CD14-positive monocyte (primary cell): ENCODE results near the gene CD28. TPM values are rescaled to one million over a fixed set of nuclear protein-coding genes. Genes with fewer than 3 reads are reported as not detected.

ENCODE experiments used
- DNase-seq, 3 donors: peaks; one replicate each; pipeline ENCODE4 v3.0.0-alpha.2; 2011 to 2022
- H2AFZ ChIP-seq: 2 replicates; pipeline ENCODE4 v1.6.0; 2012; ENCODE audit warnings: mild to moderate bottlenecking, low read depth, low read length, inconsistent platforms; ENCODE audit not compliant: insufficient read depth, poor library complexity, severe bottlenecking
- H3K27ac ChIP-seq, 2 donors: 1 replicate in 1 of 2; 2 replicates in 1 of 2; pipeline ENCODE4 v1.5.1; 2012 to 2013; ENCODE audit warnings: low read length in 2 of 2, control low read depth in 1 of 2, inconsistent platforms in 1 of 2, low read depth in 1 of 2, mild to moderate bottlenecking in 1 of 2
- H3K27me3 ChIP-seq, 2 donors: one replicate each; pipeline versions ENCODE4 v1.6.0 to v1.6.1; 2011 to 2013; ENCODE audit warnings: low read length in 2 of 2; ENCODE audit not compliant: control insufficient read depth in 2 of 2, insufficient read depth in 2 of 2
- H3K36me3 ChIP-seq, 2 donors: replicated peaks in 1 of 2; 1 replicate in 1 of 2; 2 replicates in 1 of 2; pipeline versions ENCODE4 v1.5.1 to v1.6.1; 2012 to 2013; ENCODE audit warnings: low read length in 2 of 2, control low read depth in 1 of 2, inconsistent platforms in 1 of 2, mild to moderate bottlenecking in 1 of 2; ENCODE audit not compliant: insufficient read depth in 2 of 2, control insufficient read depth in 1 of 2
- H3K4me1 ChIP-seq, 2 donors: 1 replicate in 1 of 2; 2 replicates in 1 of 2; pipeline versions ENCODE4 v1.5.1 to v1.6.1; 2012 to 2013; ENCODE audit warnings: low read length in 2 of 2, control low read depth in 1 of 2, inconsistent platforms in 1 of 2, mild to moderate bottlenecking in 1 of 2, moderate library complexity in 1 of 2; ENCODE audit not compliant: insufficient read depth in 2 of 2, control insufficient read depth in 1 of 2
- H3K4me2 ChIP-seq: replicated peaks from 2 replicates; pipeline ENCODE3; 2012; ENCODE audit warnings: low read length, moderate library complexity, mild to moderate bottlenecking; ENCODE audit not compliant: poor library complexity, severe bottlenecking; ENCODE audit errors: extremely low read depth
- H3K4me3 ChIP-seq, 3 experiments: fragments of 200-600 bp in 1 of 3; sonication (generic) in 1 of 3; replicated peaks in 1 of 3; 1 replicate in 2 of 3; 2 replicates in 1 of 3; pipeline ENCODE4 v1.5.1; 2011 to 2013; ENCODE audit warnings: low read length in 3 of 3, mild to moderate bottlenecking in 3 of 3, control low read depth in 2 of 3, low read depth in 2 of 3, inconsistent platforms in 1 of 3, moderate library complexity in 1 of 3
- H3K79me2 ChIP-seq: 2 replicates; pipeline ENCODE4 v1.6.0; 2012; ENCODE audit warnings: mild to moderate bottlenecking, control low read depth, inconsistent platforms, low read length, moderate library complexity; ENCODE audit not compliant: insufficient read depth
- H3K9ac ChIP-seq: 2 replicates; pipeline ENCODE4 v1.6.0; 2017; ENCODE audit warnings: low read length, mild to moderate bottlenecking; ENCODE audit not compliant: insufficient read depth, poor library complexity, severe bottlenecking
- H3K9me3 ChIP-seq, 2 donors: replicated peaks in 1 of 2; 1 replicate in 1 of 2; 2 replicates in 1 of 2; pipeline versions ENCODE4 v1.5.1 to v1.6.1; 2012 to 2013; ENCODE audit warnings: low read length in 2 of 2, control low read depth in 1 of 2; ENCODE audit not compliant: control insufficient read depth in 1 of 2, insufficient read depth in 1 of 2
- H4K20me1 ChIP-seq: 2 replicates; pipeline ENCODE4 v1.6.0; 2012; ENCODE audit warnings: mild to moderate bottlenecking, low read length, control low read depth, moderate library complexity; ENCODE audit not compliant: insufficient read depth
- H3K27ac Mint-ChIP-seq, 7 donors: one replicate each; pipeline ENCODE4 v1.8.0; 2020; ENCODE audit warnings: mild to moderate bottlenecking in 7 of 7, mixed read lengths in 7 of 7, moderate library complexity in 6 of 7, inconsistent platforms in 2 of 7
- H3K27me3 Mint-ChIP-seq, 3 donors: one replicate each; pipeline ENCODE4 v1.8.0; 2021 to 2022; ENCODE audit warnings: low read depth in 3 of 3, mild to moderate bottlenecking in 3 of 3, mixed read lengths in 3 of 3, moderate library complexity in 3 of 3, inconsistent platforms in 1 of 3
- H3K36me3 Mint-ChIP-seq, 2 donors: one replicate each; pipeline ENCODE4 v1.8.0; 2020; ENCODE audit warnings: mixed read lengths in 2 of 2, inconsistent platforms in 1 of 2, mild to moderate bottlenecking in 1 of 2
- H3K4me1 Mint-ChIP-seq: one replicate; pipeline ENCODE4 v1.8.0; 2020; ENCODE audit warnings: mild to moderate bottlenecking, mixed read lengths
- H3K4me3 Mint-ChIP-seq, 2 donors: one replicate each; pipeline ENCODE4 v1.8.0; 2020; ENCODE audit warnings: mild to moderate bottlenecking in 2 of 2, mixed read lengths in 2 of 2, moderate library complexity in 1 of 2
- H3K9me3 Mint-ChIP-seq, 7 donors: one replicate each; pipeline ENCODE4 v1.8.0; 2020 to 2022; ENCODE audit warnings: mixed read lengths in 7 of 7, mild to moderate bottlenecking in 6 of 7, moderate library complexity in 6 of 7, inconsistent platforms in 2 of 7
- CTCF ChIP-seq: fragments of 200-600 bp; IDR thresholded peaks from one replicate; pipeline ENCODE4 v1.8.0; 2022; ENCODE audit warnings: antibody characterized with exemption, mild to moderate bottlenecking
- WGBS: methylation state at CpG from one replicate; pipeline ENCODE4 v1.1.5; 2013; ENCODE audit warnings: missing lambda C conversion rate; ENCODE audit not compliant: insufficient coverage; 5-methylcytosine and 5-hydroxymethylcytosine counted together
- intact Hi-C, 2 donors: fragments of 100-400 bp; cut with micrococcal nuclease; formaldehyde crosslinking; loops; one replicate each; pipeline versions ENCODE4 v1.15.0 to v1.15.1; 2023
- polyA plus RNA-seq, 3 donors: library from polyadenylated mRNA; depleted of rRNA in 1 of 3; unstranded in 2 of 3; stranded (reverse) in 1 of 3; fragments of 300-500 nt in 2 of 3; fragments of >200 nt in 1 of 3; fragmentation: Illumina TruSeq in 2 of 3; gene quantifications; 1 replicate in 2 of 3; 2 replicates in 1 of 3; pipeline ENCODE4 v1.2.3, GENCODE V29; 2012 to 2021

Gene CD28
- polyA plus RNA-seq, 3 donors = 0.09 to 0.21 TPM; not detected in 1

DNA sequence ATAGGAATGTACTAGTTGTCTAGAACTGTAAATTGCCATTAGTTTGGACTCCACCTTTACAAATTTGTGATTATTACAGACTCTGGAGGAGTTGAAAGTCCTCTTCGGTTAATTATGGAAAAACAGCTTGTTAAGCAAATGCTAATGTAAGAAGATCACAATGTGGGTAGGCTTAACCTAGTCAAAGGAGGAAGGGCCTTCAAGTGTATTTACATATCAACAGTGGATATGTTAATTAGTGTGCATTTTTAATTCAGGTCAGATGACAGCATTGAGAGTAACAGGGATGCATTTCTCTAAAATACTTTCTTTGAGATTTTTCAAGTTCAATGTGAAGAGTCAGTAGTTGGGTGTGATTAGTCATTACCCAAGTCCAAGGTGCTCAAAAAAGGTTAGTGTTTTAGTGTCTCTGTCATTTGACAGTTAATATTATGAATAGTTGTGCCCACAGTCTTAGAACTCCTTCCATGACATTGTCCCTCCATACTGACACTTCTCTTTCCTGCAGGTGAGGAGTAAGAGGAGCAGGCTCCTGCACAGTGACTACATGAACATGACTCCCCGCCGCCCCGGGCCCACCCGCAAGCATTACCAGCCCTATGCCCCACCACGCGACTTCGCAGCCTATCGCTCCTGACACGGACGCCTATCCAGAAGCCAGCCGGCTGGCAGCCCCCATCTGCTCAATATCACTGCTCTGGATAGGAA lies 28.0 kb downstream of the CD28 start:
- H3K27ac ChIP-seq = no peak overlapping the region
- Mint-ChIP-seq H3K4me1 (no peaks in the 10 kb centered on the region), H3K36me3 (no peaks in the 10 kb centered on the region), H3K4me3 (no peak overlapping the region), H3K9me3 (peaks cover 0 to 4% (median 1%) of the 10 kb centered on the region in 7 donors), H3K27me3 (peaks cover 0 to 1% (median 1%) of the 10 kb centered on the region in 3 donors), H3K27ac (no peak overlapping the region)
- H3K4me2 ChIP-seq = no peak overlapping the region
- no peak for DNase-seq
- WGBS = 97% methylated on average over 8 of the region's 12 CpGs
- no peak for TF ChIP-seq CTCF
- no peaks in the 10 kb centered on the region for H3K79me2 ChIP-seq
- intact Hi-C loops = no loop called here
- no peak overlapping the region for H2AFZ ChIP-seq
- H3K9ac ChIP-seq = no peak overlapping the region
- no peaks in the 10 kb centered on the region for H3K9me3 ChIP-seq
- H3K4me1 ChIP-seq = no peaks in the 10 kb centered on the region
- H4K20me1 ChIP-seq = no peaks in the 10 kb centered on the region
- H3K4me3 ChIP-seq = no peak overlapping the region
- no peaks in the 10 kb centered on the region for H3K27me3 ChIP-seq
- no peaks in the 10 kb centered on the region for H3K36me3 ChIP-seq

DNA sequence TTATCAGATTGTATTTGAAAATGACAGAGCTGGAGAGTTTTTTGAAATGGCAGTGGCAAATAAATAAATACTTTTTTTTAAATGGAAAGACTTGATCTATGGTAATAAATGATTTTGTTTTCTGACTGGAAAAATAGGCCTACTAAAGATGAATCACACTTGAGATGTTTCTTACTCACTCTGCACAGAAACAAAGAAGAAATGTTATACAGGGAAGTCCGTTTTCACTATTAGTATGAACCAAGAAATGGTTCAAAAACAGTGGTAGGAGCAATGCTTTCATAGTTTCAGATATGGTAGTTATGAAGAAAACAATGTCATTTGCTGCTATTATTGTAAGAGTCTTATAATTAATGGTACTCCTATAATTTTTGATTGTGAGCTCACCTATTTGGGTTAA lies 30.9 kb downstream of the CD28 start:
- DNase-seq = no peak
- no peak overlapping the region for H3K27ac ChIP-seq
- no peaks in the 10 kb centered on the region for H3K36me3 ChIP-seq
- no peaks in the 10 kb centered on the region for H3K9me3 ChIP-seq
- H3K4me2 ChIP-seq = no peak overlapping the region
- Mint-ChIP-seq H3K4me3 (no peak overlapping the region), H3K4me1 (peaks cover 1% of the 10 kb centered on the region), H3K9me3 (peaks cover 0 to 4% (median 1%) of the 10 kb centered on the region in 7 donors), H3K36me3 (no peaks in the 10 kb centered on the region), H3K27me3 (peaks cover 0 to 1% (median 0%) of the 10 kb centered on the region in 3 donors), H3K27ac (no peak overlapping the region)
- no peaks in the 10 kb centered on the region for H3K79me2 ChIP-seq
- WGBS = no CpG with 5 or more reads among the region's 1 CpG
- intact Hi-C loops = no loop called here
- no peaks in the 10 kb centered on the region for H4K20me1 ChIP-seq
- no peak for TF ChIP-seq CTCF
- H3K9ac ChIP-seq = no peak overlapping the region
- no peak overlapping the region for H3K4me3 ChIP-seq
- no peaks in the 10 kb centered on the region for H3K4me1 ChIP-seq
- H3K27me3 ChIP-seq = no peaks in the 10 kb centered on the region
- no peak overlapping the region for H2AFZ ChIP-seq
